ENCODE results near the gene RFXANK.

DNA sequence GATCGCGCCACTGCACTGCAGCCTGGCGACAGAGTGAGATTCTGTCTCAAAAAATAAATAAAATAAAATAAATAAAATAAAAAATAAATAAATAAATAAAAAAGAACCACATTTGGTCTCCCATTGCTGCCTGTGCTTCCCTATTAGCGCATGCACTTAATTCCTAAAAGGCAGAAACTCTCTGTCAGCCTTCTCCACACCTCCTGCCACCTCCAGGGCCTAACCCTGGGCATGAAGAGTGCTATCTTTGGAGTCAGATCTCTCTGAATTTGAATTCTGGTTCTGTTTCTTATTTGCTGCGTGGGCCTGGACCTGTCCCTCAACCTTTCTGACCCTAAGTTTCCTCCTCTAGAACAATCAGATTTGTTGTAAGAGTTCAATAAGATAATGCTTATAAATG is 31.0 kb downstream of the RFXANK start:
- TF ChIP-seq CTBP1 (IDR thresholded peaks at IDR 0.05; ENCODE audit: borderline replicate concordance) (no peak), ELF4 (IDR thresholded peaks at IDR 0.05) (no peak), FOXM1 (IDR thresholded peaks at IDR 0.05; ENCODE audit: borderline replicate concordance) (no peak), BHLHE40 (IDR thresholded peaks at IDR 0.05; ENCODE audit: borderline replicate concordance) (no peak), NFRKB (IDR thresholded peaks at IDR 0.05) (no peak), ZNF384 (IDR thresholded peaks at IDR 0.05) (no peak), TARDBP (IDR thresholded peaks at IDR 0.05) (no peak), FOXA1 (IDR thresholded peaks at IDR 0.05) (no peak), SUZ12 (IDR thresholded peaks at IDR 0.05) (no peak)
